KMS-11 (cell line): ENCODE results near the gene NYNRIN.
"Not testable (repeated sequence)": the region's sequence is repeated elsewhere in the genome, so short reads cannot be mapped to it uniquely, and the experiment has no call there.

Experiments used
- H2AFZ ChIP-seq: fragments of 200-600 bp; sonication (generic); 2 replicates; pipeline ENCODE4 v1.6.1; 2016; ENCODE audit warnings: antibody characterized with exemption, mixed run types, low read depth
- H3K27ac ChIP-seq: fragments of 200-600 bp; sonication (generic); 2 replicates; pipeline ENCODE4 v1.6.1; 2016; ENCODE audit warnings: mild to moderate bottlenecking, mixed run types
- H3K27me3 ChIP-seq: fragments of 200-600 bp; sonication (generic); 2 replicates; pipeline ENCODE4 v1.6.1; 2017; ENCODE audit warnings: mild to moderate bottlenecking, low read depth, mixed run types, moderate library complexity; ENCODE audit not compliant: insufficient read depth
- H3K36me3 ChIP-seq: fragments of 200-600 bp; sonication (generic); 2 replicates; pipeline ENCODE4 v1.6.1; 2017; ENCODE audit warnings: mild to moderate bottlenecking, mixed run types; ENCODE audit not compliant: insufficient read depth
- H3K4me1 ChIP-seq: fragments of 200-600 bp; sonication (generic); 2 replicates; pipeline ENCODE4 v1.6.1; 2016; ENCODE audit warnings: mild to moderate bottlenecking, low read depth, mixed run types; ENCODE audit not compliant: poor library complexity, severe bottlenecking
- H3K4me2 ChIP-seq: fragments of 200-600 bp; sonication (generic); 2 replicates; pipeline ENCODE4 v1.7.0; 2016; ENCODE audit warnings: mild to moderate bottlenecking, mixed run types
- H3K4me3 ChIP-seq: fragments of 200-600 bp; sonication (generic); IDR thresholded peaks from 2 replicates; pipeline ENCODE4 v1.6.1; 2017; ENCODE audit warnings: low read depth, low read length, mixed read lengths; ENCODE audit not compliant: insufficient read depth
- H3K79me2 ChIP-seq: fragments of 200-600 bp; sonication (generic); 2 replicates; pipeline ENCODE4 v1.6.1; 2016; ENCODE audit warnings: low read depth, mixed run types; ENCODE audit not compliant: insufficient read depth
- H3K9ac ChIP-seq: fragments of 200-600 bp; sonication (generic); 2 replicates; pipeline ENCODE4 v1.6.1; 2016; ENCODE audit warnings: mild to moderate bottlenecking, mixed run types
- H4K20me1 ChIP-seq: fragments of 200-600 bp; sonication (generic); 2 replicates; pipeline ENCODE4 v1.6.1; 2016; ENCODE audit warnings: mild to moderate bottlenecking, mixed run types; ENCODE audit not compliant: insufficient read depth
- TF ChIP-seq, protein P1 (sequence below): fragments of 200-600 bp; sonication (generic); conservative IDR thresholded peaks from 2 replicates; pipeline ENCODE4 v1.6.1; 2017; ENCODE audit warnings: low read depth, mild to moderate bottlenecking, antibody characterized with exemption, low read length, moderate library complexity, mixed read lengths

The NYNRIN gene

DNA sequence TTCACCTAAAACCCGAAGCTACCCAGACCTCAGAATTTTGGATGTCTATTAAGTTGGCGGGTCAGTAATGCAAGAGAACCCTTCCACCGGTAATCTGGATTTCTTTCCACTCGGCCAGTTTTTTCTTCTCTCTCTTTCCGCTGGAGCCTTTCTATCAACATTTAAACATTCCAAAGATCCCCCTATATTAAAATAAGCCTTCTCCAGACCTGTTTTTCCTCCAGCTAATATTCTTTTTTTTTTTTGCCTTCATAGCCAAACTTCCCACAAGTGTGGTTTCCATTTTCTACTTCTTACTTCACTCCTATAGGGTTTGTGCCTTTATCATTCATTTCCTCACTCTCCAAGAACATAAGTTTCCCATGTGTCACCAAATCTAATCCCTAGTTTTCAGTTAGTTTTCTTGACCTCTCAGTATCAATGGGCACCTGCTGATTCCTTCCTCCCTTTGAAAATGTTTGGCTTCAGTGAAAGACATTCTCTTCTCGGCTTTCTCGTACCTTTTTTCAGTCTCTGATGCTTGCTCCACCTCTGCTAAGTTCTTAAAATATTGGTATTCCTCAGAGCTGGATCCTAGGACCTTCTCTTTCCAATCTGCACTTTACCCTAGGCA, 44.4 kb downstream of the NYNRIN start:
- Histone ChIP-seq H3K4me2 (peak overlapping the region; percentile 67), H3K27me3 (no peaks in the 10 kb centered on the region), H3K4me3 (no peak overlapping the region), H3K9ac (peak overlapping the region; percentile 44; the same call in 1 of the 2 replicates), H3K27ac (peak overlapping the region; percentile 42; the same call in 1 of the 2 replicates), H2AFZ (peak overlapping the region; percentile 75), H3K4me1 (peaks cover 12% of the 10 kb centered on the region), H3K79me2 (no peaks in the 10 kb centered on the region; the same call in 1 of the 2 replicates), H3K36me3 (no peaks in the 10 kb centered on the region), H4K20me1 (no peaks in the 10 kb centered on the region)
- TF ChIP-seq, protein P1, sequence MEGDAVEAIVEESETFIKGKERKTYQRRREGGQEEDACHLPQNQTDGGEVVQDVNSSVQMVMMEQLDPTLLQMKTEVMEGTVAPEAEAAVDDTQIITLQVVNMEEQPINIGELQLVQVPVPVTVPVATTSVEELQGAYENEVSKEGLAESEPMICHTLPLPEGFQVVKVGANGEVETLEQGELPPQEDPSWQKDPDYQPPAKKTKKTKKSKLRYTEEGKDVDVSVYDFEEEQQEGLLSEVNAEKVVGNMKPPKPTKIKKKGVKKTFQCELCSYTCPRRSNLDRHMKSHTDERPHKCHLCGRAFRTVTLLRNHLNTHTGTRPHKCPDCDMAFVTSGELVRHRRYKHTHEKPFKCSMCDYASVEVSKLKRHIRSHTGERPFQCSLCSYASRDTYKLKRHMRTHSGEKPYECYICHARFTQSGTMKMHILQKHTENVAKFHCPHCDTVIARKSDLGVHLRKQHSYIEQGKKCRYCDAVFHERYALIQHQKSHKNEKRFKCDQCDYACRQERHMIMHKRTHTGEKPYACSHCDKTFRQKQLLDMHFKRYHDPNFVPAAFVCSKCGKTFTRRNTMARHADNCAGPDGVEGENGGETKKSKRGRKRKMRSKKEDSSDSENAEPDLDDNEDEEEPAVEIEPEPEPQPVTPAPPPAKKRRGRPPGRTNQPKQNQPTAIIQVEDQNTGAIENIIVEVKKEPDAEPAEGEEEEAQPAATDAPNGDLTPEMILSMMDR, result no peak

DNA sequence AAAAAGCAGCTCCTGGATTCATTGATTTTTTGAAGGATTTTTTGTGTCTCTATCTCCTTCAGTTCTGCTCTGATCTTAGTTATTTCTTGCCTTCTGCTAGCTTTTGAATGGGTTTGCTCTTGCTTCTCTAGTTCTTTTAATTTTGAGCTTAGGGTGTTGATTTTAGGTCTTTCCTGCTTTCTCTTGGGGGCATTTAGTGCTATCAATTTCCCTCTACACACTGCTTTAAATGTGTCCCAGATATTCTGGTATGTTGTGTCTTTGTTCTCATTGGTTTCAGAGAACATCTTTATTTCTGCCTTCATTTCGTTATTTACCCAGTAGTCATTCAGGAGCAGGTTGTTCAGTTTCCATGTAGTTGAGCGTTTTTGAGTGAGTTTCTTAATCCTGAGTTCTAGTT, 52.0 kb downstream of the NYNRIN start:
- H3K4me1 ChIP-seq, H3K4me3 ChIP-seq, H2AFZ ChIP-seq, H3K9ac ChIP-seq, H3K79me2 ChIP-seq, H3K36me3 ChIP-seq, H4K20me1 ChIP-seq, H3K27me3 ChIP-seq, H3K4me2 ChIP-seq, H3K27ac ChIP-seq: not testable (repeated sequence)

DNA sequence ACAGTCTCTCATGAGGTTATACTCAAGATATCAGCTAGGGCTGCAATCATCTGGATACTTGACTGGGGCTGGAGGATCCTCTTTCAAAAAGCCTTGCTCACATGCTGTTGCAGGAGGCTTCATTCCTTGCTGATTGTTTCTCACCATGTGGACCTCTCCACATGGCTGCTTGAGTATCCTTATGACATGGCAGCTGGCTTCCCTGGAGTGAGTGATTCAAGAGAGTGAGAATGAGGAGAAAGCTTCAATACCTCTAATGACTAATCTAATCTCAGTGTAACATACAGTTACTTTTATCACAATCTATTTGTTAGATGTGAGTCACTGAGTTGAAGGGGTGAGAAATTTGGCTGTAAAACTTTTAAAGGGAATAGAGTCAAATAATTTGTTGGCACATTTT, 58.2 kb downstream of the NYNRIN start:
- H3K27me3 ChIP-seq, result no peaks in the 10 kb centered on the region
- no peaks in the 10 kb centered on the region for H3K36me3 ChIP-seq
- H4K20me1 ChIP-seq, result no peaks in the 10 kb centered on the region
- no peaks in the 10 kb centered on the region for H3K4me1 ChIP-seq
- H3K9ac ChIP-seq, result no peak overlapping the region
- H2AFZ ChIP-seq, result no peak overlapping the region
- no peak overlapping the region for H3K27ac ChIP-seq
- no peak overlapping the region for H3K4me3 ChIP-seq
- TF ChIP-seq, protein P1, result no peak
- H3K79me2 ChIP-seq, result no peaks in the 10 kb centered on the region
- no peak overlapping the region for H3K4me2 ChIP-seq

DNA sequence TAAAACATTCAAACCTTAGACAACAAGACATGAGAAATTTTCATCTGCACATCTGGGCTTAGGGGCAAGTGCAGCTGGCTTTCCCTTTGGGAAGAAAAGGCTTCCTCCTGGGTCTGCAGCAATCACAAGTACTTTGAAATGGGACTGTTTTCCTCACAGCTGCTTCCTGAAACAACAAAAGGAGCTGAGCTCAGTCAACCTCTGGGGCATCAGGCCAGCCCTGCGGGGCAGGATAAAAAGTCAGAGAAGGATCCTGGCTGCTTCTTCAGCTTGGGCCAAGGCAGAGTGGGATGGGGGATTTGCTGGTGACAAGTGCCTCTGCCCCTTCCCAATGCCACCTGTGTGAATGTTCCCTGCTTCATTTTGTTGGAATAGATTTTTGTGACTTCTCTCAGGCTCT, 59.9 kb downstream of the NYNRIN start:
- no peaks in the 10 kb centered on the region for H3K36me3 ChIP-seq
- H2AFZ ChIP-seq, result no peak overlapping the region
- H3K27ac ChIP-seq, result no peak overlapping the region
- no peaks in the 10 kb centered on the region for H4K20me1 ChIP-seq
- H3K79me2 ChIP-seq, result no peaks in the 10 kb centered on the region
- no peaks in the 10 kb centered on the region for H3K27me3 ChIP-seq
- no peak overlapping the region for H3K9ac ChIP-seq
- H3K4me2 ChIP-seq, result no peak overlapping the region
- TF ChIP-seq, protein P1, result no peak
- H3K4me1 ChIP-seq, result no peaks in the 10 kb centered on the region
- H3K4me3 ChIP-seq, result no peak overlapping the region

DNA sequence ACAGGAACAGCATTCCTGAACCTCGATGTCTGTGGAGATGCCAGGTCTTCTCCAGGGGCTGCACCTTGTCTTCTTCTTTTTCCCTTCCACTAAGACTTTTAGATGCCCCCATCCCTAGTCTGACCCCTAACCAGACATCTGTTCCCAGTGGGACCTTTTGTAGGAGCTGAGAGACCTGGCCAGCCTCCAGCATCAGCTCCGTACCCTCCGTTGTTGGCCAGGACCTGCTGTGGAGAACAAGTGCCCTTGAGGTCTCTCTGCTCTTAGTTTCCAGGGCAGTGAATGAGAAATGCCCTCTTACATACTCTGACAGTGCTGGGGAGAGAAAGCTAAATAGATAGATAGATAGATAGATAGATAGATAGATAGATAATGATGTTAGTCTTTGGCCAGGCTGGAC, 60.5 kb downstream of the NYNRIN start:
- H3K9ac ChIP-seq, result no peak overlapping the region
- H4K20me1 ChIP-seq, result no peaks in the 10 kb centered on the region
- no peaks in the 10 kb centered on the region for H3K4me1 ChIP-seq
- TF ChIP-seq, protein P1, result no peak
- no peaks in the 10 kb centered on the region for H3K36me3 ChIP-seq
- no peaks in the 10 kb centered on the region for H3K79me2 ChIP-seq
- H3K4me3 ChIP-seq, result no peak overlapping the region
- no peaks in the 10 kb centered on the region for H3K27me3 ChIP-seq
- H2AFZ ChIP-seq, result no peak overlapping the region
- no peak overlapping the region for H3K4me2 ChIP-seq
- no peak overlapping the region for H3K27ac ChIP-seq
